Loucy (cell line): ENCODE data around the gene ARHGEF10L.

Experiments
- CTCF ChIP-seq: fragments of 200-600 bp; sonication (generic); conservative IDR thresholded peaks from 2 replicates; pipeline ENCODE4 v1.5.1; 2014; ENCODE audit warnings: mild to moderate bottlenecking, antibody characterized with exemption, low read length
- EZH2phosphoT487 ChIP-seq: fragments of 200-600 bp; IDR thresholded peaks from 2 replicates; pipeline ENCODE4 v1.6.1; 2018; ENCODE audit warnings: antibody characterized with exemption, mild to moderate bottlenecking, moderate library complexity, borderline replicate concordance

GRCh38 chr1:17546946-17547670 is 7.6 kb downstream of the ARHGEF10L start:
- no peak for TF ChIP-seq CTCF
- no peak for TF ChIP-seq EZH2phosphoT487
